ENCODE results near the gene SAMD11. TPM values are rescaled to one million over a fixed set of nuclear protein-coding genes. Genes with fewer than 3 reads are reported as not detected.

The SAMD11 gene
- total and polyA plus RNA-seq, 2 of the 8 experiments (the other 6 are each of a cell fraction or from before 2014, with no cell fraction given) = 0.18 to 0.30 TPM

DNA sequence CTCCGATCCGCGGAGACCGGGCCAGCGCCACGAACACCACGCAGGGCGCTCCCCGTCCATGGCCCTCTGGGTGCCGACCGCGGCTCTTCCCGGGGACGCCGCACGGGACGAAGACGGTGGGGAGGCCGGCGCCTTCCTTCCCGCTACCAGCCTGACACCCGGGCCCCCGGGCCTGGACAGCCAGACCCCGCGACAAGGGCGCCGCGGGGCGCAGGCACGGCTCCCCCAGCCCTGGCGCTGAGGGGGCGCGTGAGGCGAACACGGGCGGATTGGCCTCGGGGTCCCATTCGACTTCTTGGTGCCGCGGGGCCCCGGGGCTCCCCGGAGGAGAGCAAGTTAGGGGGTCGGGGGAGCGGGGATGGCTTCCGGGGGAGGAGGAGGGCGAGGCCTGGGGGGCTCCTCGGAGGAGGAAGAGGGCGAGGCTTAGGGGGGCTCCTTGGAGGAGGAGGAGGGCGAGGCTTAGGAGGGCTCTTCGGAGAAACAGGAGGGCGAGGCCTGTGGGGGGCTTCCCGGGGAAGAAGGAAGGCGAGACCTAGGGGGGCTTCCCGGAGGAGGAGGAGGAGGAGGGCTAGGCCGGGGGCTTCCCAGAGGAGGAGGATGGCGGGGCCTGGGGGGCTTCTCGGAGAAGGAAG lies 36.1 kb downstream of the SAMD11 start:
- no peak overlapping the region for H3K9ac ChIP-seq (replicated peaks in 1 of 4; ENCODE audit: extremely low read depth in 1 of 4, low read depth in 3 of 4, low read length in 3 of 4)
- H4K20me1 ChIP-seq (replicated peaks in 1 of 2; ENCODE audit: control insufficient read depth in 1 of 2, insufficient read depth in 2 of 2, low read length in 2 of 2) = peaks cover 13 to 29% of the 10 kb centered on the region in 2 experiments
- no peak overlapping the region for H4K5ac ChIP-seq (ENCODE audit: insufficient read length, low read depth, low read length)
- DNase-seq (ENCODE audit: low read depth in 1 of 2, low spot score in 2 of 2) (no peak), FAIRE-seq (no peak)
- H3K23ac ChIP-seq (ENCODE audit: insufficient read length) = no peak overlapping the region
- no peak overlapping the region for H2BK12ac ChIP-seq (ENCODE audit: low read depth, low read length)
- no peak overlapping the region for H3K14ac ChIP-seq (ENCODE audit: insufficient read length)
- peak overlapping the region; percentile 49 to 100 (median 58); a peak in 7 of 8 replicates for H3K4me3 ChIP-seq (ENCODE audit: extremely low read depth in 1 of 4, insufficient read depth in 2 of 4, low read depth in 3 of 4, low read length in 4 of 4)
- CTCF ChIA-PET (ENCODE audit: partially characterized antibody) = interaction anchor here (1.0 to 1.8 kb wide), 4 partner anchors 15 to 58 kb away, joined by 3 to 4 read pairs (median 4); no protein-coding TSS in a partner anchor
- H2BK15ac ChIP-seq (ENCODE audit: low read length) = no peak overlapping the region
- no peak overlapping the region for H3K4ac ChIP-seq (replicated peaks; ENCODE audit: insufficient read length, low read depth, low read length)
- no peak overlapping the region for H2BK120ac ChIP-seq (replicated peaks; ENCODE audit: low read depth, low read length)
- no peak overlapping the region for H3K27ac ChIP-seq (ENCODE audit: low read depth, low read length)
- no peak overlapping the region for H2BK20ac ChIP-seq (ENCODE audit: low read length)
- H4K8ac ChIP-seq (ENCODE audit: extremely low read depth, insufficient read depth, low read length) = peak overlapping the region; percentile 79
- peaks cover 4 to 19% (median 14%) of the 10 kb centered on the region in 4 experiments for H3K27me3 ChIP-seq (replicated peaks in 1 of 4; ENCODE audit: control insufficient read depth in 3 of 4, extremely low read depth in 1 of 4, insufficient read depth in 3 of 4, low read length in 3 of 4)
- H4K91ac ChIP-seq (replicated peaks; ENCODE audit: insufficient read length, low read length) = no peak overlapping the region
- peaks cover 10% of the 10 kb centered on the region for H3K23me2 ChIP-seq (ENCODE audit: low read depth, low read length)
- POLR2A ChIA-PET (ENCODE audit: partially characterized antibody) = interaction anchor here (0.8 to 8.8 kb wide), 6 partner anchors 8 to 99 kb away, joined by 3 to 65 read pairs (median 3); no protein-coding TSS in a partner anchor
- H3K79me2 ChIP-seq (ENCODE audit: control insufficient read depth in 1 of 2, insufficient read depth in 2 of 2, low read length in 2 of 2) = peaks cover 0 to 14% of the 10 kb centered on the region in 2 experiments; a peak in 3 of 4 replicates
- peak overlapping the region; percentile 13 to 81 for H3K4me2 ChIP-seq (ENCODE audit: insufficient read depth in 1 of 2, low read depth in 2 of 2, low read length in 2 of 2)
- H3K18ac ChIP-seq (ENCODE audit: extremely low read depth, low read length) = no peak overlapping the region
- no peak overlapping the region for H3K56ac ChIP-seq (replicated peaks; ENCODE audit: insufficient read length, low read depth, low read length)
- H2AK5ac ChIP-seq (ENCODE audit: low read depth, low read length) = no peak overlapping the region
- H3K9me3 ChIP-seq (ENCODE audit: insufficient read depth in 2 of 2, low read depth in 1 of 2, low read length in 1 of 2) = no peaks in the 10 kb centered on the region; a peak in 1 of 4 replicates
- no peak overlapping the region for H2AFZ ChIP-seq (ENCODE audit: low read length)
- TF ChIP-seq RBBP5 (IDR thresholded peaks at IDR 0.05; ENCODE audit: borderline replicate concordance, low read depth, low read length) = no peak
- TF ChIP-seq KDM1A (IDR thresholded peaks at IDR 0.05; ENCODE audit: borderline replicate concordance, low read length) = no peak
- TF ChIP-seq ZNF274 (IDR thresholded peaks at IDR 0.05; ENCODE audit: borderline replicate concordance, extremely low read depth, low read length) = no peak
- TF ChIP-seq CBX5 (IDR thresholded peaks at IDR 0.05; ENCODE audit: low read depth, low read length) = no peak
- no peak for TF ChIP-seq SUZ12 (IDR thresholded peaks at IDR 0.05; ENCODE audit: low read length)
- no peak for TF ChIP-seq HDAC6 (IDR thresholded peaks at IDR 0.05; ENCODE audit: low read depth, low read length)
- TF ChIP-seq, protein P1, sequence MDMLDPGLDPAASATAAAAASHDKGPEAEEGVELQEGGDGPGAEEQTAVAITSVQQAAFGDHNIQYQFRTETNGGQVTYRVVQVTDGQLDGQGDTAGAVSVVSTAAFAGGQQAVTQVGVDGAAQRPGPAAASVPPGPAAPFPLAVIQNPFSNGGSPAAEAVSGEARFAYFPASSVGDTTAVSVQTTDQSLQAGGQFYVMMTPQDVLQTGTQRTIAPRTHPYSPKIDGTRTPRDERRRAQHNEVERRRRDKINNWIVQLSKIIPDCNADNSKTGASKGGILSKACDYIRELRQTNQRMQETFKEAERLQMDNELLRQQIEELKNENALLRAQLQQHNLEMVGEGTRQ (IDR thresholded peaks at IDR 0.05; ENCODE audit: low read length) = no peak
- TF ChIP-seq RAD21 (IDR thresholded peaks at IDR 0.05 in 1 of 2, conservative IDR thresholded peaks at IDR 0.05 in 1 of 2; ENCODE audit: low read depth in 2 of 2, low read length in 2 of 2) = no peak
- no peak for TF ChIP-seq RFX5 (IDR thresholded peaks at IDR 0.05; ENCODE audit: borderline replicate concordance, low read depth, low read length)
- TF ChIP-seq MAFK (IDR thresholded peaks at IDR 0.05; ENCODE audit: low read depth, low read length) = no peak
- no peak for TF ChIP-seq BACH1 (IDR thresholded peaks at IDR 0.05; ENCODE audit: low read length)
- H3K36me3 ChIP-seq (ENCODE audit: control insufficient read depth in 2 of 4, insufficient read depth in 4 of 4, low read length in 3 of 4) = peaks cover 2 to 33% (median 19%) of the 10 kb centered on the region in 4 experiments
- H3K79me1 ChIP-seq (ENCODE audit: low read depth, low read length) = peaks cover 14% of the 10 kb centered on the region
- H3K4me1 ChIP-seq (replicated peaks in 1 of 4; ENCODE audit: control insufficient read depth in 3 of 4, insufficient read depth in 4 of 4, low read length in 3 of 4) = peaks cover 0 to 9% (median 3%) of the 10 kb centered on the region in 4 experiments; a peak in 5 of 7 replicates
- 53% methylated on average over 14 of the region's 57 CpGs; no CpG with 5 or more reads in 1 of the 2 experiments for WGBS, 2 experiments (ENCODE audit: extremely low coverage in 1 of 2, insufficient coverage in 1 of 2, insufficient read length in 1 of 2, insufficient replicate concordance in 2 of 2, low coverage in 1 of 2, low lambda C conversion rate in 2 of 2, missing lambda C conversion rate in 1 of 2)
- H2BK5ac ChIP-seq (ENCODE audit: low read depth, low read length) = no peak overlapping the region
